PC-9 (cell line): ENCODE results near the gene IRF7.

Source experiments
- EZH2 ChIP-seq: fragments of 200-600 bp; sonication (generic); IDR thresholded peaks from 2 replicates; pipeline ENCODE4 v1.8.0; 2017; ENCODE audit warnings: antibody characterized with exemption, low read depth
- TF ChIP-seq, protein P1 (sequence below): fragments of 200-600 bp; sonication (generic); conservative IDR thresholded peaks from 2 replicates; pipeline ENCODE4 v1.6.1; 2017; ENCODE audit warnings: mixed run types, antibody characterized with exemption, mild to moderate bottlenecking, moderate library complexity

DNA sequence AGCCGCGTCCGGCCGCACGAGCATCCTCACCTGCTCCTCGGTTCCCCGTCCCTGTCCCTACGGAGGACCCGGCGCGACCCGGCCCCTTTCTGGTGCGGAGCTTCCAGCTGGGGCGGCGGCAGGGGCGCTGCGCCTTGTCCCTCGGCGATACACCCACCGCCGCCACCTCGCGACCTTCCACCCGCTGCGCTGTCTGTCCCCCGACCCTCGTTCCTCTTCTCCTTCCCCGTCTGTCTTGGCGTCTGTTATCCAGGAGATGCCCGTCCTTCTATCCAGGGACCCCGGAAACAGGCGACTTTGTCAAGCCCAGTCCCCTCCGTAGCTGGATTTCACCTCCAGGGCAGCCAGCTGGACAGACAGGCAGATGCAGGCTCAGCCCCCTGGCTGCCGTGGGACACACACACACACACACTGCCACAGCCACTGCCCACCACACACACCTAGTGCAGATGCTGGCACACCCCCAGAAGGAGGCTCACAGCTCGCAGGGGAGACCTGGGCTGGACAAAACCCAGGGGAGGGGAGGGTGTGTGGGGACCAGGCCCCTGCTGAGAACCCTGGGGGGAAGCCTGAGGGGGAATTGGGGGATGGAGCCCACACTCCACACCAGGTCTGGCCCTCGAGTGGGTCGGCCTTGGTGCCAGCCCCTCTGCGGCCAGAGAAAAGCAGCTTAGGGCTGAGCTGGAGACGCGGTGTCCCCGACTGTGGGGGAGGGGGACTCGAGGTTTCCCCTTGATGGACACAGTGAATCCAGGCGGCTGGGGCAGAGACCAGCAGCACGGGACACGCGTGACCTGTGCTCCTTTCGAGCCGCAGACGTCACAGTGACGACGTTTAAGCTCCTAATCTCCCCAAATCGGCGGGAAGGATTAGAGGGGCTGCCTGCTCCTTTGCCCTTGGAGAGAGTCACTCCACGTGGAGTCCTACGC lies 22.1 kb upstream of the IRF7 start:
- TF ChIP-seq, protein P1, sequence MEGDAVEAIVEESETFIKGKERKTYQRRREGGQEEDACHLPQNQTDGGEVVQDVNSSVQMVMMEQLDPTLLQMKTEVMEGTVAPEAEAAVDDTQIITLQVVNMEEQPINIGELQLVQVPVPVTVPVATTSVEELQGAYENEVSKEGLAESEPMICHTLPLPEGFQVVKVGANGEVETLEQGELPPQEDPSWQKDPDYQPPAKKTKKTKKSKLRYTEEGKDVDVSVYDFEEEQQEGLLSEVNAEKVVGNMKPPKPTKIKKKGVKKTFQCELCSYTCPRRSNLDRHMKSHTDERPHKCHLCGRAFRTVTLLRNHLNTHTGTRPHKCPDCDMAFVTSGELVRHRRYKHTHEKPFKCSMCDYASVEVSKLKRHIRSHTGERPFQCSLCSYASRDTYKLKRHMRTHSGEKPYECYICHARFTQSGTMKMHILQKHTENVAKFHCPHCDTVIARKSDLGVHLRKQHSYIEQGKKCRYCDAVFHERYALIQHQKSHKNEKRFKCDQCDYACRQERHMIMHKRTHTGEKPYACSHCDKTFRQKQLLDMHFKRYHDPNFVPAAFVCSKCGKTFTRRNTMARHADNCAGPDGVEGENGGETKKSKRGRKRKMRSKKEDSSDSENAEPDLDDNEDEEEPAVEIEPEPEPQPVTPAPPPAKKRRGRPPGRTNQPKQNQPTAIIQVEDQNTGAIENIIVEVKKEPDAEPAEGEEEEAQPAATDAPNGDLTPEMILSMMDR: no peak
- no peak for TF ChIP-seq EZH2
